NCI-H2081 (cell line): ENCODE results near the gene ZCCHC14.

Experiments used
- DNase-seq, 2 experiments: peaks; one replicate each; lab custom pipeline; 2025; lab: John Stamatoyannopoulos, UW

Gene ZCCHC14

GRCh38 chr16:87431926-87432325 is 60.9 kb downstream of the ZCCHC14 start:
- DNase-seq = no peak

GRCh38 chr16:87426423-87427215 is 66.2 kb downstream of the ZCCHC14 start:
- no peak for DNase-seq

DNA sequence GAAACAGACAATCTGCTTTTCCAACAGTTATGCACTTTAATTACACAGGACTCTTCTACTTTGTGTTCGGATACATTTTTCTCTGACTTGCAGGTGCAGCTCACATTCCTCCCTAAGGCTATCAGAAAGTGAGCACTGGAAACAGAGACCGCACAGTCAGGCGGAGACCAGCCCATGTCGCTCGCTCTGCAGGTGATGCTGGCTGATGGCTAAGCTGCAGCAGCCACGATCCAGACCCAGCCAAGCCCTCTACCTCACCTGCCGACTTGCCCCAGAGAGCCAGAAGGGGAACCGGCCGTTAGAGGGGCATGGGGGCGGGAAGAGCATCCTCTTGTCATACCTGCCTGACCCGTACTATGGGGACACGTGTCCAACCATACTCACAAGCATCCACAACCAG is 66.9 kb downstream of the ZCCHC14 start:
- no peak for DNase-seq

DNA sequence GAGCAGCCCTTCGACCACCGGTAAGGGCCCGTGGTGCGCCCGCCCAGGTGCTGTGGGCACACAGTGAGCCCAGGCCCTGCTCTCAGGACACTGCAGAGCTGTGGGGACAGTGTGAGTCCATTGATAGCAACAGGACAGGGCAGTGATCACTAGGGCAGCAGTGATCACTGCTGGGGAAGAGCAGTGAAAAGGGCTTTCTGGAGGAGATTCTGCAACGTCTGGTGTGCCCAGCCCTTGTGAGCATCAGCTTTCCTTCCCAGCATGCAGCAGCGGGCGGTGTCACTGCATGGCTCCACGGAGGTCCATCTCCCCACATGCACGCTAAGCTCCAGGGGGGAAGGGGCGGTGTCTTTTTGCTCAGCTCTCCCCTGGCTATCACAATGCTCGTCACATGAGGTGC is 68.6 kb downstream of the ZCCHC14 start:
- DNase-seq = no peak

DNA sequence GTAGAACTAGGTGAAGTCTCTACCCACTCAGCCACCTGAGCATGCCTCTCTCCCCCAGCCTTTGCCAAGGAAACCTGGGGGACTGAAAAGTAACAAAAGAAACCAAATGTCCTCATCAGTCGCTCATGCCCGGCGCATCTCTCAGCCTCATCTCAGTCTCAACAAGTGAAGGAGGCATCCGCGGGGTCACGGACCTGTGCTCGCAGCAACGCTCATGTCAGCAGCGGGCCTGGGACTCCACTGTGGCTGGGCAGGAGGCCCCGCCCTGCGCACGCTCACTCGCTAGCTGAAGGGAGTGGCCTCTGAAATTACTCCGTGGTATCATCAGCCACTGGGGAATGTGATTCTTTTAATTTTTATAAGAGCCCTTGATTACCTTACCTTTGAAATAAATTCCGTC is 69.4 kb downstream of the ZCCHC14 start:
- no peak for DNase-seq

DNA sequence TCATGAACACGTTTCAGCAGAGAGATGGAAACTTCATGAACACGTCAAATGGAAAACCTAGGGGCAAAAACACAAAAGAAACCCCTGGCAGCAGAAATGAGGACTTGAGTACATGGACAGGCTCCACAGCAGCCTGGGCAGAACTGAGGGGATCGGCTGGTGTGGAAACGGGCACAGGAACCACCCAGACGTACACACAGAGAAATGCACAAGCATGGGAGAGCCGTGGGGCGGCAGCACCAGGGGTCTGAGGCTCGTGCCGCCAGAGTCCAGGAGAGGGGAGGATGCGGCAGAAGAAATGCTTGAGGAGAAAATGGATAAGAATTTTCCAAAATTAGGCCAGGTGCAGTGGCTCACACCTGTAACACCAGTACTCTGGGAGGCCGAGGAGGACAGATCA is 70.7 kb downstream of the ZCCHC14 start:
- DNase-seq = no peak

DNA sequence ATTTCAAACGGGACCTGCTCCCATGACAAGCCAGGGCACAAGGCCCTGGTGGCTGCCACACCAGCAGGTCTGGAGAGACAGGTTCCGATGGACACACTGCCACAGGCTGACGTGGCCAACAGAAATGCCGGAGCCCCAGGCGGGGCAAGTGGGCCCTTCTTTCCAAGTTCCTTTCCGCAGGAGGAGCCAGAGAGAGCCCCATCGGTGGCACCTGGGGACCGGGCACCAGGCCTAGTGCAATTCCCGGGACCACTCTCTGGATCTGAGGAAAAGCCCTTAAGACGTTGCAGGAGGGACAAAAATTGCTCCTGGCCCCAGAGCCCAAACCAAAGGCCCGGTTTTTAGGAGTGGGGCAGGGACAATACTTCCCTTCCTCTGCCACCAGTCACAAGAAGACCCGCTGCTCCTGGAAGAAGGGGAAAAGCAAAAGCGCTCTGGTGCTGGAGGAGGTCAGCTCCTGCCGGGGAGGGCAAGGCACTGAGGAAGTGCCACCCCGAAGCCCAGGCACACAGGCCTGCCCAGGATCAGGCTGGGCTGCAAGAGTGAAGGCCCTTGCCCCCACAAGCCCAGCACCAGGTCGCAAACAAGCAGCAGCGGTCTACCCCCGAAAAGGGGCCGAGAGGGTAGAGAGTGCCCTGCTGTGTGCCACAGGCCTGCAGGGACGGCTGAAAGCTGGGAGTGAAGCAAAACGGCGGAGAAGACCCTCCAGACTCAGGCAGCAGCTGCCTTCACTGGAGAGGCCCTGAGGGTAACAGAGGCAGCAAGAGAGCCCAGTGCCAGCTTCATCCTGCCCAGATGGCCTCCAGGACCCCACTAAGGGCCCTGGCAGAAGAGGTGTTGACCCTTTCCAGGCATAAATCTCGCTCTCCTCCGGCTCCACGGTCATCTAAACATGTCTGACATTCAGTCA is 71.6 kb downstream of the ZCCHC14 start:
- no peak for DNase-seq

DNA sequence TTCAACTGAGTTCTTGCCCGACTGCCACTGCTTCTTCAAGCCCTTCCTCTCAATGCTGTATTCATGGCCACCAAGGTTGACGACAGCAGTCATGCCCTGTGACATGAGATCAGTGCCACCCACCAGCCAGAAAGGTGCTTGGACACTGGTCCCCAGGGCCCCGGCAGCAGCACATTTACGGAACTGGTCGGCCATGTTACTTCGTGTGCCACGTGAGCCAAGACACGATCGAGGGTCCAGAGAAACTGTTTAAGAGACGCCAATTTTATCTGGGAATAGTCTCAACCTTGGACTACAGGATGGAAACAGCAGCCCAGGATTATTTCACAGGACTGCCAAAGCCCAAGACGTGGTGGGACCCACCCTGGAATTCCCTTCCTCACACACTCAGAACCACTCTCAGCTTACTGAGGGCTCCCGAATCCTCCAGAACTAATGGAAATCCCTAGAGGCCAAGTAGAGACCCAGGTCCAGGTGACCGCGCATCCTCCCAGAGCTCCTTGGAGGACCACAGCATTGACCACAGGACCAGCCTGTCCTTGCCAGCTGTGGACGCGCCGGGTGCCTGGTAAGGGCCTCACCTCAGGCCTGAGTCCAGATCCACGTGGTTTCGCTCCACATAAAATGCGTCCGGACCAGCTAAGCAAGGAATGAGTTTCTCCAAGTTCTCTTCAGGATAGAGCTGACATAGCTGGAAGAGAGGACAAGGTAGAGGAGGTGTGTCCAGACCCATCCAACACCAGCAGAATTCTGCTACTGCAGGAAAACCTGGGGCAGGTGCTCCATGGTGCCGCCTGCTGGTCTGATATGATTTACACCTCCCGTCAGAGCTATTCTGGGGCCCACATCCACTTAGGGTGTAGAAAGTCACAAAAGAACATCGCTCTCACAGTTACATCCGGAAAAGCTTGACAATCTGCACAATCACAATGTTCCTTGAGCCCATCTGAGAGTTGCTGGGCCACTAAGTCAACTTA is 72.5 kb downstream of the ZCCHC14 start:
- DNase-seq = no peak

DNA sequence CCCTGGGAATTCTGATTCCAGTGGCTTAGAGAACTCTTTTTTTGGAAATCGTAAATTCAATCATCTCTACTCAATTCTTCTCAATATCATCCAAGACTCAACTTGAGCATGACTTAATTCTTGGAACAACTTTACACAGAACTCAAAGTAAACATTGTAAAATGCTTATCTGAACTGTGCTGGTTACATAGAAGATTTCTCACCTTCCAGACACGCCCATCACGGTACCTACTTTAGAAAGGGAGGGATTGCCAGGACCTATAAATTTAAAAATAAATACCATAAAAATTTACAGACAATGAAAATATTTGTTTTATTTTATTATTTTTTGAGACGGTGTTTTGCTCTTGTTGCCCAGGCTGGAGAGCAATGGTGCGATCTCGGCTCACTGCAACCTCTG is 74.2 kb downstream of the ZCCHC14 start:
- no peak for DNase-seq

- DNase-seq = no peak
Observed at GRCh38 chr16:87418216-87418615, 74.6 kb downstream of the ZCCHC14 start.

DNA sequence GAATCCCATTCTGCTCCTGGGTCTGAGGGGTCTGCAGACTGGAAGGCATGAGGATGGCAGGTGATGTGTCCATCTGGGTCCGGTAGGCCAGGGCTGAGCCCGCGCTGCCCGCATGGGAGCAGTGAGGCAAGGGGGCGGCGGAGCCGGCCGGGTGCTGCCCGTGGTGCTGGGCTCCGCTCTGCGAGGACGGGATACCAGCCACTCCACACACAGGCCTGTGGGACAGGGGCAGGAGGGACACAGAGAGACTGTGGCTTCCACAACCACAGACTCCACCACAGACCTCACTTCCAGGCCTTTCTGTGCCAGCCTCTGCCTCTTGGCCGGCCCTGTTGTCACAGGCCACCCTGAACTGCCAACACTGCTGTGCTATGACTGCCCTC is 75.3 kb downstream of the ZCCHC14 start:
- no peak for DNase-seq

GRCh38 chr16:87416826-87417527 is 75.8 kb downstream of the ZCCHC14 start:
- no peak for DNase-seq

- no peak for DNase-seq
Observed at GRCh38 chr16:87415441-87415840, 77.4 kb downstream of the ZCCHC14 start.

DNA sequence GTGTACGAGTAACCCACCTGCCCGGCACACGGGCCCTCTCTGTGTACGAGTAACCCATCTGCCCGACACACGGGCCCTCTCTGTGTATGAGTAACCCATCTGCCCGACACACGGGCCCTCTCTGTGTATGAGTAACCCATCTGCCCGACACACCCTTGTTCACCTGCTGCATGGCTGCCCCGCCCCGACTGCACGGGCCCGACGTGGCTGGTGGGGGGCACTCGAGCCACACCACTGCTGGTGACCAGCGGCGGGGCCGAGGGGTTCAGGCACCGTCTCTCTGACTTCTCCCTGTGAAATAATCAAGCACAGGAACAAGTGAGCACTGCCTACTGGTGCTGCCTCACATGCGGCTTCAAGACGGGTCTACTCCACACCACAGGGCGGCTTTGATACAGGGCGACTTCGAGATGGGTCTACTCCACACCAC is 78.6 kb downstream of the ZCCHC14 start:
- no peak for DNase-seq

- no peak for DNase-seq
Observed at GRCh38 chr16:87412996-87413421, 79.8 kb downstream of the ZCCHC14 start.

- no peak for DNase-seq
Observed at GRCh38 chr16:87412371-87412995, 80.3 kb downstream of the ZCCHC14 start.

GRCh38 chr16:87411375-87412271 is 81.2 kb downstream of the ZCCHC14 start:
- peak in 1 of 2 experiments; percentile 21 for DNase-seq

- no peak for DNase-seq
Observed at GRCh38 chr16:87410968-87411367, 81.9 kb downstream of the ZCCHC14 start.

- DNase-seq = no peak
Observed at GRCh38 chr16:87410530-87410929, 82.3 kb downstream of the ZCCHC14 start.

DNA sequence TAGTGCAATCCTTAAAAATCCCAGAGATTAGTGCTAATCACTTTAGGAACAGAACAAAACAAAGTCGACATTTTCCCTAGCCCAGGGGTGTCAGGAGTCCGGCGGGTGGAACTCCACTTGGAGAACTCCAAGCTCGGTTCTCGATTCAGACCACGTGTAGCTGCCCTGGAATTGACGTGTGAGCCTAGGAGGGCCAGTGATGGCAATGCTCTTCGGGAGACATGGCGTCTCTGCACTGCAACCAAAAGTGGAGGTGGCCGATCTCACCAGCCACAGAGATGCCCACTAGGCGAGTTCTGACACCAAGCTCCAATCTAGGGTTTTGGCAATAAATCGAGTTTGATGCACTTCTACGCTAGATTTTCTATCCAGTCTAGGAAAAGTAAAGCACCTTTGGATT is 83.0 kb downstream of the ZCCHC14 start:
- DNase-seq = no peak
